Upper lobe of left lung (tissue), 6 donors: ENCODE results near the gene AGAP1. TPM values are rescaled to one million over a fixed set of nuclear protein-coding genes. Genes with fewer than 3 reads are reported as not detected.
"Not testable (repeated sequence)": the region's sequence is repeated elsewhere in the genome, so short reads cannot be mapped to it uniquely, and the experiment has no call there.

Experiments used
- ATAC-seq, 2 donors: fragments of 200-7000 bp; cut with Tn5 transposase; one replicate each; pipeline ENCODE4 v1.9.1; 2022; ENCODE audit warnings: mild to moderate bottlenecking in 2 of 2, moderate library complexity in 2 of 2; ENCODE audit not compliant: low FRiP score in 2 of 2
- DNase-seq, 2 donors: peaks; one replicate each; pipeline ENCODE4 v3.0.0-alpha.2; 2019 to 2020
- H3K27ac ChIP-seq, 4 donors: fragments of 200-600 bp; sonication (generic); one replicate each; pipeline ENCODE4 v1.5.1; 2016 to 2019
- H3K27me3 ChIP-seq, 4 donors: fragments of 200-600 bp; sonication (generic); one replicate each; pipeline ENCODE4 v1.5.1; 2017 to 2019
- H3K36me3 ChIP-seq, 4 donors: fragments of 200-600 bp; sonication (generic); one replicate each; pipeline ENCODE4 v1.5.1; 2016 to 2019
- H3K4me1 ChIP-seq, 4 donors: fragments of 200-600 bp; sonication (generic); one replicate each; pipeline ENCODE4 v1.5.1; 2018 to 2019
- H3K4me3 ChIP-seq, 4 donors: fragments of 200-600 bp; sonication (generic); one replicate each; pipeline ENCODE4 v1.5.1; 2017 to 2019; ENCODE audit warnings: mild to moderate bottlenecking in 2 of 4, moderate library complexity in 1 of 4
- H3K9me3 ChIP-seq, 4 donors: fragments of 200-600 bp; sonication (generic); one replicate each; pipeline ENCODE4 v1.5.1; 2018 to 2019
- EP300 ChIP-seq, 4 donors: sonication (generic); formaldehyde crosslinking; IDR thresholded peaks; one replicate each; pipeline ENCODE4 v1.5.1; 2017; ENCODE audit warnings: antibody characterized with exemption in 4 of 4, control low read depth in 2 of 4
- POLR2A ChIP-seq, 4 donors: fragments of 450-650 bp; IDR thresholded peaks; one replicate each; pipeline ENCODE4 v1.5.1; 2016 to 2017; ENCODE audit warnings: antibody characterized with exemption in 4 of 4, mild to moderate bottlenecking in 2 of 4
- POLR2AphosphoS5 ChIP-seq, 2 donors: sonication (generic); formaldehyde crosslinking; IDR thresholded peaks; one replicate each; pipeline ENCODE4 v1.5.1; 2017; ENCODE audit warnings: antibody characterized with exemption in 2 of 2
- WGBS, 2 donors: methylation state at CpG; one replicate each; pipeline ENCODE4 v1.1.5; 2017 to 2018; 5-methylcytosine and 5-hydroxymethylcytosine counted together
- total RNA-seq, 6 donors: library from RNA; depleted of rRNA in 4 of 6; stranded (reverse); fragments of >200 nt in 4 of 6; gene quantifications; one replicate each; pipeline versions ENCODE4 v1.1.0 to v1.2.1, GENCODE V29; 2016 to 2021
- TF ChIP-seq, protein P1 (sequence below), 6 experiments: fragments of 450-650 bp in 4 of 6; fragments of 200-600 bp in 2 of 6; sonication (generic) in 2 of 6; IDR thresholded peaks; one replicate each; pipeline ENCODE4 v1.5.1; 2016 to 2019; ENCODE audit warnings: antibody characterized with exemption in 6 of 6
- donor health status: DM: no; HTN: no; CAD: no; lungs with moderate emphysema.
- donor health status: DM: no; HTN: yes; CAD: no; lungs with severe emphysema.

The AGAP1 gene
- total RNA-seq, 6 donors from 2014 or later: 25.5 to 45.1 (median 30.7) TPM

DNA sequence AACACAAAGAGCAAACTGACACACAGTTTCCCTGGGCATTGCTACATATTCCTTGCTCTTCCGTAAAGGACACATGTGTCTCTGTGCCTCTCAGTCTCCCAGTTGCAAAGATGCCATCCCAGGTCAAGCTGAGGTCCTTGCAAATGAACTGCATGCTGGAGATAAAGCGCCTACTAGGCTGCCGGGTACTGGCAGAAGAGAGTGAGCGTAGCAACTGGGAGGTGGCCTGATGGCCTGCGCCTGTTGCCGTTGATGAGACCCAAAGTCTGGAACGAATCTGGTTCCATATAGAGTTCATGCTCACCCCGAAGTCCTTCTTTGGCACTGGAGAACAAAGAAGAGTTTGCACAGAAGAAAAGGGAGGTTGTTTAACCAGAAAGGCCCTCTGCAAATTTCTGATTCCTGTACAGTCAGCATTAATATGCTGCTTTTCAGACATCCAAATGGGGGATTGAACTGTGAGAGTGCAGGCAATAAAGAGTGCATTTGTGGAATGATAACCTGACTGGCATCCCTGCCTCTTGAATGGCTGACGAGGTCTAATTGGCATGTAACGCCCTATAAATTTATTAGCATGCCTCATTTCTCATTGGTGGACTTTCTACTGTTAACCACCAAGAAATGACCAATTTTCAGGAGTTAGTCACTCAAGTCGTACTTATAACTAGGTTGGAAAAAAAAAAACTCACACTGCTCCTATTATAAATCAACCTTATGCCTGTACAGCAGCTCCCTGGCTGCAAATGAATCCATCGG is 595.6 kb downstream of the AGAP1 start:
- WGBS, 2 donors: 88 to 91% methylated on average over 12 of the region's 12 CpGs
- no peak for ATAC-seq
- Histone ChIP-seq H3K36me3 (no peaks in the 10 kb centered on the region), H3K9me3 (no peaks in the 10 kb centered on the region), H3K27me3 (no peaks in the 10 kb centered on the region), H3K27ac (no peak overlapping the region), H3K4me1 (peaks cover 0 to 7% (median 5%) of the 10 kb centered on the region in 4 donors), H3K4me3 (no peak overlapping the region)
- DNase-seq: no peak
- TF ChIP-seq EP300 (IDR thresholded peaks at IDR 0.05) (no peak), POLR2AphosphoS5 (IDR thresholded peaks at IDR 0.05) (no peak), POLR2A (IDR thresholded peaks at IDR 0.05) (no peak)
- TF ChIP-seq, protein P1, sequence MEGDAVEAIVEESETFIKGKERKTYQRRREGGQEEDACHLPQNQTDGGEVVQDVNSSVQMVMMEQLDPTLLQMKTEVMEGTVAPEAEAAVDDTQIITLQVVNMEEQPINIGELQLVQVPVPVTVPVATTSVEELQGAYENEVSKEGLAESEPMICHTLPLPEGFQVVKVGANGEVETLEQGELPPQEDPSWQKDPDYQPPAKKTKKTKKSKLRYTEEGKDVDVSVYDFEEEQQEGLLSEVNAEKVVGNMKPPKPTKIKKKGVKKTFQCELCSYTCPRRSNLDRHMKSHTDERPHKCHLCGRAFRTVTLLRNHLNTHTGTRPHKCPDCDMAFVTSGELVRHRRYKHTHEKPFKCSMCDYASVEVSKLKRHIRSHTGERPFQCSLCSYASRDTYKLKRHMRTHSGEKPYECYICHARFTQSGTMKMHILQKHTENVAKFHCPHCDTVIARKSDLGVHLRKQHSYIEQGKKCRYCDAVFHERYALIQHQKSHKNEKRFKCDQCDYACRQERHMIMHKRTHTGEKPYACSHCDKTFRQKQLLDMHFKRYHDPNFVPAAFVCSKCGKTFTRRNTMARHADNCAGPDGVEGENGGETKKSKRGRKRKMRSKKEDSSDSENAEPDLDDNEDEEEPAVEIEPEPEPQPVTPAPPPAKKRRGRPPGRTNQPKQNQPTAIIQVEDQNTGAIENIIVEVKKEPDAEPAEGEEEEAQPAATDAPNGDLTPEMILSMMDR (IDR thresholded peaks at IDR 0.05): no peak

DNA sequence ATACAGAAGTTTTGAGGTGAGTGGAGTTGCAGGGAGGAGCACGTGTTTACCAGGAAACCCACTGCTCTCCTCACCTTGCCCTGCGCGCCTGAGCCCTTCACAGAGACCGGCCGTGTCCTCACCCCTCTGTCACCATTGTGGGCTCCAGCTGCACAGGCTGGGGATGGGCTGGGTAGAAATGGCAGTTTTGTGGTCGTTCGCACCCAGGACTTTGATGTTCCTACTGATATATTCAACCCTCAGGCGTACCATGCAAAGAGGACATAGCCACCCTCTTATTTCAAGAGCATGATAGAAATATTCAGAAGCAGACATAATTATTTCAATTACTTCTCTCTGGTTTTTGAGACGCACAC is 596.2 kb downstream of the AGAP1 start:
- no peak overlapping the region for H3K4me3 ChIP-seq
- H3K4me1 ChIP-seq: peaks cover 0 to 7% (median 5%) of the 10 kb centered on the region in 4 donors
- H3K9me3 ChIP-seq: no peaks in the 10 kb centered on the region
- no peaks in the 10 kb centered on the region for H3K36me3 ChIP-seq
- no peak overlapping the region for H3K27ac ChIP-seq
- no peaks in the 10 kb centered on the region for H3K27me3 ChIP-seq
- WGBS, 2 donors: 87 to 91% methylated on average over 9 of the region's 9 CpGs
- ATAC-seq (no peak), DNase-seq (no peak)
- TF ChIP-seq, protein P1 (IDR thresholded peaks at IDR 0.05): no peak
- no peak for TF ChIP-seq EP300 (IDR thresholded peaks at IDR 0.05)
- TF ChIP-seq POLR2AphosphoS5 (IDR thresholded peaks at IDR 0.05): no peak
- no peak for TF ChIP-seq POLR2A (IDR thresholded peaks at IDR 0.05)

DNA sequence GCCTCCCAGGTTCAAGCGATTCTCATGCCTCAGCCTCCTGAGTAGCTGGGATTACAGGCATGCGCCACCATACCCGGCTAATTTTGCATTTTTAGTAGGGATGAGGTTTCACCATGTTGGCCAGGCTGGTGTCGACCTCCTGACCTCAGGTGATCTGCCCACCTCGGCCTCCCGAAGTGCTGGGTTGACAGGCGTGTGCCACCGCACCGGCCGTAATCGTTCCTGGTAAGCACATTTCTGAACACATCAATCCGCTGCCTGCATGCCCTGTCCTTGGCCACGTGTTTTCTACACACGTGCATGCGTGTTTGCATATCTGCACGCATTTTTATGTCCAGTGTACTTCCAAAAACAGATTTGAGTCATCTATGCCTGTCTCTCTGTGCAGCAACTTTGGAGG is 597.0 kb downstream of the AGAP1 start:
- not testable (repeated sequence) for H3K27me3 ChIP-seq, H3K27ac ChIP-seq
- 95 to 97% methylated on average over 16 of the region's 16 CpGs for WGBS, 2 donors

DNA sequence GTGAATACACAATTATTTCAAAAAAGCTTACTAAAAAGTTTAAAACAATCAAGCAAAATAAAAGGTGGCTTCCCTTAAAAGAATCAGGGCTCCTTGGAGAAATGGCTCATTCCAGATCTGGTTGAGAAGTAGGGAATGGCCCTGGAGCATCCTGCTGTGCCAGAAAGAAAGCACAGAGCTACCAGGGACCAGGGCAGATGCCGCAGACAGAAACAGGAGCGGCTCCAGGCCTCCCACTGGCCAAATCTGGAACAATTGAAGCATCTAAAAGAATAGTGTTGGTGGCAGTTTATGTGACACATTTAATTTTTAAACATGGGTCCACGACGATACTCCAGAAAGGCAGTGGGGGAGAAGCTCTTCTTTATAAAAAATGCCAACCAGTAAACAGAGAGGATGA is 598.9 kb downstream of the AGAP1 start:
- Histone ChIP-seq H3K27ac (no peak overlapping the region), H3K27me3 (no peaks in the 10 kb centered on the region), H3K36me3 (no peaks in the 10 kb centered on the region), H3K4me1 (no peaks in the 10 kb centered on the region), H3K4me3 (no peak overlapping the region), H3K9me3 (no peaks in the 10 kb centered on the region)
- 86 to 87% methylated on average over 4 of the region's 4 CpGs for WGBS, 2 donors
- TF ChIP-seq POLR2AphosphoS5 (IDR thresholded peaks at IDR 0.05) (no peak), POLR2A (IDR thresholded peaks at IDR 0.05) (no peak), EP300 (IDR thresholded peaks at IDR 0.05) (no peak)
- TF ChIP-seq, protein P1 (IDR thresholded peaks at IDR 0.05): no peak
- ATAC-seq (no peak), DNase-seq (no peak)

More for the DNA sequence above, 597.0 kb downstream of the AGAP1 start:
- not testable (repeated sequence) for H3K36me3 ChIP-seq, H3K4me1 ChIP-seq, DNase-seq, ATAC-seq, H3K9me3 ChIP-seq, H3K4me3 ChIP-seq

DNA sequence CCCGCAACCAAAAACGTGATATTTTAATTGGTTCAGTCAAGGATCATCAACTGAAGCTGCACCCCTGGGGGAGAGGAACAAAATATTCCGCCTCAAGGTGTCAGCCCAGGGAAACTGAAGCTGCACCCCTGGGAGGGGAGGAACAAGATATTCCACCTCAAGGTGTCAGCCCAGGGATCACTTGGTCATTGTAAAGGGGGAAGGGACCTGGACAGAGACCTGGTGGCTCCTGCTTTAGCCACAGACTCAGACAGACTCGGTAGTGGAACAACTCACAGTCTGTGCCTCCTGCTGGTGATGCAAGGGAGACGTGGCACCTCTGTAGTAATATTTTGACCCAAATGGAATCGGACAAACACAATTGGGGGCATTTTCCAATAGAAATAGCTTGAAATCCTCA is 599.3 kb downstream of the AGAP1 start:
- Histone ChIP-seq H3K9me3 (no peaks in the 10 kb centered on the region), H3K4me1 (no peaks in the 10 kb centered on the region), H3K27ac (no peak overlapping the region), H3K27me3 (no peaks in the 10 kb centered on the region), H3K4me3 (no peak overlapping the region), H3K36me3 (no peaks in the 10 kb centered on the region)
- no peak for DNase-seq
- 83 to 86% methylated on average over 6 of the region's 6 CpGs for WGBS, 2 donors
- ATAC-seq: no peak
- TF ChIP-seq EP300 (IDR thresholded peaks at IDR 0.05) (no peak), POLR2AphosphoS5 (IDR thresholded peaks at IDR 0.05) (no peak), POLR2A (IDR thresholded peaks at IDR 0.05) (no peak)
- TF ChIP-seq, protein P1 (IDR thresholded peaks at IDR 0.05): no peak
